HepG2 (cell line): ENCODE measurements around the gene EED. TPM values are rescaled to one million over a fixed set of nuclear protein-coding genes. Genes with fewer than 3 reads are reported as not detected.

Experiments
- NCOR1 ChIP-seq: fragments of 200-600 bp; sonication (generic); IDR thresholded peaks from 2 replicates; pipeline ENCODE4 v1.7.0; 2017; ENCODE audit warnings: antibody characterized with exemption, low read length, borderline replicate concordance
- ZNF318 ChIP-seq: sonication (generic); formaldehyde crosslinking; IDR thresholded peaks from 2 replicates; pipeline ENCODE4 v1.4.0; 2020; ENCODE audit warnings: mild to moderate bottlenecking, missing genetic modification reagents
- ZNF350 ChIP-seq: sonication (generic); formaldehyde crosslinking; IDR thresholded peaks from 2 replicates; pipeline ENCODE4 v1.4.0; 2020; ENCODE audit warnings: mild to moderate bottlenecking, low read depth, missing genetic modification reagents, borderline replicate concordance
- ZNF687 ChIP-seq: sonication (generic); formaldehyde crosslinking; IDR thresholded peaks from 2 replicates; pipeline ENCODE4 v1.5.1; 2020; ENCODE audit warnings: mild to moderate bottlenecking, missing genetic modification reagents, moderate library complexity
- polyA plus RNA-seq, 8 experiments: library from polyadenylated mRNA; depleted of rRNA in 3 of 8; stranded (reverse) in 7 of 8; unstranded in 1 of 8; fragments of >200 nt; fragmentation: Illumina TruSeq in 4 of 8; extraction: Trizol in 4 of 8; gene quantifications; 2 replicates each; pipeline versions ENCODE4 v1.2.1 to v1.2.3, GENCODE V29; 2011 to 2016; ENCODE audit warnings: low read depth in 4 of 8, missing spikeins in 1 of 8, mixed read lengths in 1 of 8; ENCODE audit not compliant: insufficient read depth in 1 of 8
- total RNA-seq, 5 experiments: library from RNA; depleted of rRNA; stranded (reverse); fragments of >200 nt; fragmentation: Illumina TruSeq; extraction: Trizol; gene quantifications; 2 replicates each; pipeline ENCODE4 v1.2.3, GENCODE V29; 2016; ENCODE audit warnings: low read depth in 1 of 5
- TF ChIP-seq, protein P1 (sequence below): sonication (generic); formaldehyde crosslinking; IDR thresholded peaks from 2 replicates; pipeline ENCODE4 v1.5.0; 2020; ENCODE audit warnings: mild to moderate bottlenecking, missing genetic modification reagents, borderline replicate concordance
- TF ChIP-seq, protein P2 (sequence below): sonication (generic); formaldehyde crosslinking; IDR thresholded peaks from 2 replicates; pipeline ENCODE4 v1.4.0; 2020; ENCODE audit warnings: missing genetic modification reagents

EED gene
- total and polyA plus RNA-seq, 2 of the 13 experiments (the other 11 are each of a cell fraction or from before 2014, with no cell fraction given): 11.0 to 28.4 TPM

GRCh38 chr11:86244522-86245368 is at the start of gene EED (continued):
- peak; percentile 84; the same call in 1 of the 2 replicates for TF ChIP-seq ZNF318 (CRISPR knock-in tag)
- TF ChIP-seq, protein P1, sequence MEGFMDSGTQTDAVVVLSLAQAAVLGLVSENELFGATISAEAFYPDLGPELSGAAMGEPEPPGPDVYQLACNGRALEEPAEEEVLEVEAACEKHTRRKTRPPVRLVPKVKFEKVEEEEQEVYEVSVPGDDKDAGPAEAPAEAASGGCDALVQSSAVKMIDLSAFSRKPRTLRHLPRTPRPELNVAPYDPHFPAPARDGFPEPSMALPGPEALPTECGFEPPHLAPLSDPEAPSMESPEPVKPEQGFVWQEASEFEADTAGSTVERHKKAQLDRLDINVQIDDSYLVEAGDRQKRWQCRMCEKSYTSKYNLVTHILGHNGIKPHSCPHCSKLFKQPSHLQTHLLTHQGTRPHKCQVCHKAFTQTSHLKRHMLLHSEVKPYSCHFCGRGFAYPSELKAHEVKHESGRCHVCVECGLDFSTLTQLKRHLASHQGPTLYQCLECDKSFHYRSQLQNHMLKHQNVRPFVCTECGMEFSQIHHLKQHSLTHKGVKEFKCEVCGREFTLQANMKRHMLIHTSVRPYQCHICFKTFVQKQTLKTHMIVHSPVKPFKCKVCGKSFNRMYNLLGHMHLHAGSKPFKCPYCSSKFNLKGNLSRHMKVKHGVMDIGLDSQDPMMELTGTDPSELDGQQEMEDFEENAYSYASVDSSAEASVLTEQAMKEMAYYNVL (CRISPR knock-in tag): peak; percentile 16; the same call in 1 of the 2 replicates
- TF ChIP-seq ZNF350: peak; percentile 68; the same call in 1 of the 2 replicates
- TF ChIP-seq, protein P2, sequence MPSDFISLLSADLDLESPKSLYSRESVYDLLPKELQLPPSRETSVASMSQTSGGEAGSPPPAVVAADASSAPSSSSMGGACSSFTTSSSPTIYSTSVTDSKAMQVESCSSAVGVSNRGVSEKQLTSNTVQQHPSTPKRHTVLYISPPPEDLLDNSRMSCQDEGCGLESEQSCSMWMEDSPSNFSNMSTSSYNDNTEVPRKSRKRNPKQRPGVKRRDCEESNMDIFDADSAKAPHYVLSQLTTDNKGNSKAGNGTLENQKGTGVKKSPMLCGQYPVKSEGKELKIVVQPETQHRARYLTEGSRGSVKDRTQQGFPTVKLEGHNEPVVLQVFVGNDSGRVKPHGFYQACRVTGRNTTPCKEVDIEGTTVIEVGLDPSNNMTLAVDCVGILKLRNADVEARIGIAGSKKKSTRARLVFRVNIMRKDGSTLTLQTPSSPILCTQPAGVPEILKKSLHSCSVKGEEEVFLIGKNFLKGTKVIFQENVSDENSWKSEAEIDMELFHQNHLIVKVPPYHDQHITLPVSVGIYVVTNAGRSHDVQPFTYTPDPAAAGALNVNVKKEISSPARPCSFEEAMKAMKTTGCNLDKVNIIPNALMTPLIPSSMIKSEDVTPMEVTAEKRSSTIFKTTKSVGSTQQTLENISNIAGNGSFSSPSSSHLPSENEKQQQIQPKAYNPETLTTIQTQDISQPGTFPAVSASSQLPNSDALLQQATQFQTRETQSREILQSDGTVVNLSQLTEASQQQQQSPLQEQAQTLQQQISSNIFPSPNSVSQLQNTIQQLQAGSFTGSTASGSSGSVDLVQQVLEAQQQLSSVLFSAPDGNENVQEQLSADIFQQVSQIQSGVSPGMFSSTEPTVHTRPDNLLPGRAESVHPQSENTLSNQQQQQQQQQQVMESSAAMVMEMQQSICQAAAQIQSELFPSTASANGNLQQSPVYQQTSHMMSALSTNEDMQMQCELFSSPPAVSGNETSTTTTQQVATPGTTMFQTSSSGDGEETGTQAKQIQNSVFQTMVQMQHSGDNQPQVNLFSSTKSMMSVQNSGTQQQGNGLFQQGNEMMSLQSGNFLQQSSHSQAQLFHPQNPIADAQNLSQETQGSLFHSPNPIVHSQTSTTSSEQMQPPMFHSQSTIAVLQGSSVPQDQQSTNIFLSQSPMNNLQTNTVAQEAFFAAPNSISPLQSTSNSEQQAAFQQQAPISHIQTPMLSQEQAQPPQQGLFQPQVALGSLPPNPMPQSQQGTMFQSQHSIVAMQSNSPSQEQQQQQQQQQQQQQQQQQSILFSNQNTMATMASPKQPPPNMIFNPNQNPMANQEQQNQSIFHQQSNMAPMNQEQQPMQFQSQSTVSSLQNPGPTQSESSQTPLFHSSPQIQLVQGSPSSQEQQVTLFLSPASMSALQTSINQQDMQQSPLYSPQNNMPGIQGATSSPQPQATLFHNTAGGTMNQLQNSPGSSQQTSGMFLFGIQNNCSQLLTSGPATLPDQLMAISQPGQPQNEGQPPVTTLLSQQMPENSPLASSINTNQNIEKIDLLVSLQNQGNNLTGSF: no peak
- TF ChIP-seq ZNF687 (CRISPR knock-in tag): peak; percentile 85
- TF ChIP-seq NCOR1: 0 out of 2 replicates have a peak, but pooled peaks have one; percentile 28
